Measurements from ENCODE around the gene KMT2C.

KMT2C gene

GRCh38 chr7:152127229-152127628, 308.6 kb downstream of the KMT2C start:
- TF ChIP-seq, protein P1, sequence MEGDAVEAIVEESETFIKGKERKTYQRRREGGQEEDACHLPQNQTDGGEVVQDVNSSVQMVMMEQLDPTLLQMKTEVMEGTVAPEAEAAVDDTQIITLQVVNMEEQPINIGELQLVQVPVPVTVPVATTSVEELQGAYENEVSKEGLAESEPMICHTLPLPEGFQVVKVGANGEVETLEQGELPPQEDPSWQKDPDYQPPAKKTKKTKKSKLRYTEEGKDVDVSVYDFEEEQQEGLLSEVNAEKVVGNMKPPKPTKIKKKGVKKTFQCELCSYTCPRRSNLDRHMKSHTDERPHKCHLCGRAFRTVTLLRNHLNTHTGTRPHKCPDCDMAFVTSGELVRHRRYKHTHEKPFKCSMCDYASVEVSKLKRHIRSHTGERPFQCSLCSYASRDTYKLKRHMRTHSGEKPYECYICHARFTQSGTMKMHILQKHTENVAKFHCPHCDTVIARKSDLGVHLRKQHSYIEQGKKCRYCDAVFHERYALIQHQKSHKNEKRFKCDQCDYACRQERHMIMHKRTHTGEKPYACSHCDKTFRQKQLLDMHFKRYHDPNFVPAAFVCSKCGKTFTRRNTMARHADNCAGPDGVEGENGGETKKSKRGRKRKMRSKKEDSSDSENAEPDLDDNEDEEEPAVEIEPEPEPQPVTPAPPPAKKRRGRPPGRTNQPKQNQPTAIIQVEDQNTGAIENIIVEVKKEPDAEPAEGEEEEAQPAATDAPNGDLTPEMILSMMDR (IDR thresholded peaks at IDR 0.05), result no peak

DNA sequence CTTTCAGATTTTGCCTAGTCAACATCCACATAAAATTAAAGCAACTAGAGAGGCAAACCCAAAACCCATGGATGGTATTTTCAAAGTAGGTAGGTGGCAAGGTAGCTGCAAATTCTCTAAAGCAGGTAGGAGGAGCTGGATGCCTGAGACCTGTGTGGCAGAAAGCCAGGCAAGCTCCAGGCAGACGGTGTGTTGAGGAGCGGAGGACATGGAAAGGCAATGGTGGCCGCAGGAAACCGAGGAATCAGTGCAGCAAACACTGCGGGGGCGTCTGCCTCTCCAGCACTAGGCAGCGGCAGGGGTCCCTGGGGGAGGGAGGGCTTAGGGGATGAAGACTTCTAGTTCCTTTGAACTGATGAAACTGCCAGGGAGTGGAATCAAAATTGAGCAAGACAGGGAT, 309.1 kb downstream of the KMT2C start:
- TF ChIP-seq, protein P1 (IDR thresholded peaks at IDR 0.05), result no peak

- TF ChIP-seq, protein P1 (IDR thresholded peaks at IDR 0.05), result no peak
Observed at GRCh38 chr7:152122540-152122939, 313.3 kb downstream of the KMT2C start.

DNA sequence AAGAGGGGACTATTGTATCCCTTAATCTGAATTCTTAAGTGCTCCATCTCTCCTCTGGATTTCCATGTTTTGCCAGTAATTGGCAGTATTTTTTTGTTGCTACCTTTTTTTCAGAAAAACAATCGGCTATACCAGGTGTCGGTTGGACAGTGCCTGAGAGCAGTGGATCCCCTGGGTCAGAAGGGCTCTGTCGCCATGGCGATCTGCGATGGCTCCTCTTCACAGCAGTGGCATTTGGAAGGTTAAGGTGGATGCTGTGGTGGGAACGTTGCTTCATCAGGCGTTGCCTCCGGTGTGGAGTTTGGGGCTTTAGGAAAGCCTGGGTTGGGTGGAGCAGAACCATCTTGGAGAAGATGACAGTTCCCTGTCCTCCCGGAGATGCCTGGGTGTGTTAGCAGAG, 314.4 kb downstream of the KMT2C start:
- TF ChIP-seq, protein P1 (IDR thresholded peaks at IDR 0.05), result no peak

GRCh38 chr7:152120776-152121175, 315.0 kb downstream of the KMT2C start:
- TF ChIP-seq, protein P1 (IDR thresholded peaks at IDR 0.05), result no peak

- TF ChIP-seq, protein P1 (IDR thresholded peaks at IDR 0.05), result no peak
Observed at GRCh38 chr7:152120210-152120609, 315.6 kb downstream of the KMT2C start.

DNA sequence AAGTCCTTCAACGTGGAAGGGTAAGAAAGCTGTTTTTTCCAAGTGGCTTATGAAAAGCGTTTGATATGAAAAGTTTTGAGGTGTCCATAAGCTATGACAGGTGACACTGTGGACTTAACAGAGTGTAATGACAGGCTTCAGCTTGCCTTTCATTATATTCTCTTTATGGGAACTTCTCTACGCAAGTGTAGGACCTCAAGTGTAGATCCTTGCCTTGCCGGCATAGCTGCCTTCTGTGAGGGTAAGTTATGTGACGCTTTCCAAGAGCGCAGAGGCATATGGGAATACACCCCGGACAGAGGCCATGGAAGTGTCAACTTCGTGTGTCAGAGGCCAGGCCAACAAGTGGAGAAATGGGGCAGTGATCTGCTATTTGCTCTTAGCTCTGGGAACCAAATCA, 318.4 kb downstream of the KMT2C start:
- TF ChIP-seq, protein P1 (IDR thresholded peaks at IDR 0.05), result no peak

DNA sequence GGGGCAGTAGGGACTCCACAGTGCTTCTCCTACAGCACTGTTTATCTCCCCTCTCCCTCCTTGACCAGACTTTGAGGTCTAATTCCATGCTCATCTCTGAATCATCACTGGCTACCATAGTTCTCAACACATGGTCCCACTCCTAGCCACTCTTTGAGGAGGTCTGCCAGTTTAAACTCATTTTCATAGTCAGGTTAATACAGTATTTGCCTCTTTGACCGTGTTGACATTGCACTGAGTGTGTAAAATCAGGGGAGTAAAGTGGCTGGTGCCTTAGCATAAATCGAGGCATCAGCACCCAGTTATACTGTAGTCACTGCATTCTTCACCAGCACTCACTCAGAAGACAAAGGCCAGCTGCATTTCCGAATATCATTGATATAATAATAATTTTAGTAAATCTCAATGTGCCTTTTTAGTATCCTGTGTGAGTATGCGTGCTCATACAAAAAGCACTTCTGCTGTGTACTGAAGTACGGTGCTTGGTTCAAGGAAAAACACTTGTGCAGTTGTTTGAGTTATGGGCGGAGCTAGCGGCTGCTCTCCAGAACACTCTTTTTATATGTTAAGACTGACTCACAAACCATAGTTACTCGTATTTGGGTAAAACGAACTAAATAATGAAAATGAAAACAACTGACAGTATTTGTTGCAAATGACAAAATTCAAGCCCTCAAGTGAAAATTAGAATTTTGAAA, 320.6 kb downstream of the KMT2C start:
- TF ChIP-seq, protein P1 (IDR thresholded peaks at IDR 0.05), result no peak

Data from LNCAP (cell line).